DOHH2 (cell line): ENCODE data around the gene SFXN5.

Experiments
- H3F3A ChIP-seq: fragments of 200-600 bp; sonication (generic), shearing (Covaris generic); 2 replicates; pipeline ENCODE4 v1.6.0; 2016; ENCODE audit warnings: antibody characterized with exemption, mild to moderate bottlenecking; ENCODE audit not compliant: control insufficient read depth, insufficient read depth
- H3K27ac ChIP-seq: fragments of 200-600 bp; sonication (generic); 2 replicates; pipeline ENCODE4 v1.5.1; 2014; ENCODE audit warnings: low read depth, mild to moderate bottlenecking, low read length, moderate library complexity
- H3K27me3 ChIP-seq: fragments of 200-600 bp; sonication (generic); 2 replicates; pipeline ENCODE4 v1.6.1; 2014; ENCODE audit warnings: mild to moderate bottlenecking, low read length, mixed read lengths; ENCODE audit not compliant: control insufficient read depth
- H3K36me3 ChIP-seq: fragments of 200-600 bp; sonication (generic); 2 replicates; pipeline ENCODE4 v1.6.1; 2014; ENCODE audit warnings: mild to moderate bottlenecking, low read length, moderate library complexity, mixed read lengths; ENCODE audit not compliant: control insufficient read depth
- H3K4me1 ChIP-seq: fragments of 200-600 bp; sonication (generic); 2 replicates; pipeline ENCODE4 v1.6.1; 2014; ENCODE audit warnings: mild to moderate bottlenecking, low read length, mixed read lengths; ENCODE audit not compliant: control insufficient read depth
- H3K4me2 ChIP-seq: fragments of 200-600 bp; sonication (generic); 2 replicates; pipeline ENCODE4 v1.6.0; 2014; ENCODE audit warnings: mild to moderate bottlenecking, low read length, moderate library complexity
- H3K4me3 ChIP-seq: fragments of 200-600 bp; sonication (generic); 2 replicates; pipeline ENCODE4 v1.5.1; 2014; ENCODE audit warnings: mild to moderate bottlenecking, low read length, mixed read lengths
- H3K79me2 ChIP-seq: fragments of 200-600 bp; sonication (generic); 2 replicates; pipeline ENCODE4 v1.6.1; 2014; ENCODE audit warnings: mild to moderate bottlenecking, low read length, mixed read lengths; ENCODE audit not compliant: control insufficient read depth
- H3K9me2 ChIP-seq: fragments of 200-600 bp; sonication (generic); replicated peaks from 2 replicates; pipeline ENCODE4 v1.6.1; 2014; ENCODE audit warnings: mild to moderate bottlenecking, low read length, mixed read lengths; ENCODE audit not compliant: control insufficient read depth
- H3K9me3 ChIP-seq: fragments of 200-600 bp; sonication (generic); 2 replicates; pipeline ENCODE4 v1.6.1; 2014; ENCODE audit warnings: antibody characterized with exemption, low read length, mixed read lengths; ENCODE audit not compliant: control insufficient read depth, insufficient read depth
- H4K20me1 ChIP-seq: fragments of 200-600 bp; sonication (generic); 2 replicates; pipeline ENCODE4 v1.6.0; 2014; ENCODE audit warnings: low read depth, mild to moderate bottlenecking, antibody characterized with exemption, low read length, moderate library complexity; ENCODE audit not compliant: control insufficient read depth, insufficient read depth
- EZH2phosphoT487 ChIP-seq: fragments of 200-600 bp; sonication (generic); IDR thresholded peaks from 2 replicates; pipeline ENCODE4 v1.6.1; 2017; ENCODE audit warnings: borderline replicate concordance, mild to moderate bottlenecking, antibody characterized with exemption, low read length, moderate library complexity, mixed read lengths
- TF ChIP-seq, protein P1 (sequence below): fragments of 200-600 bp; sonication (generic); IDR thresholded peaks from one replicate; pipeline ENCODE4 v1.5.1; 2014; ENCODE audit warnings: antibody characterized with exemption, mild to moderate bottlenecking, low read depth, low read length; ENCODE audit not compliant: poor library complexity, severe bottlenecking

SFXN5 gene

DNA sequence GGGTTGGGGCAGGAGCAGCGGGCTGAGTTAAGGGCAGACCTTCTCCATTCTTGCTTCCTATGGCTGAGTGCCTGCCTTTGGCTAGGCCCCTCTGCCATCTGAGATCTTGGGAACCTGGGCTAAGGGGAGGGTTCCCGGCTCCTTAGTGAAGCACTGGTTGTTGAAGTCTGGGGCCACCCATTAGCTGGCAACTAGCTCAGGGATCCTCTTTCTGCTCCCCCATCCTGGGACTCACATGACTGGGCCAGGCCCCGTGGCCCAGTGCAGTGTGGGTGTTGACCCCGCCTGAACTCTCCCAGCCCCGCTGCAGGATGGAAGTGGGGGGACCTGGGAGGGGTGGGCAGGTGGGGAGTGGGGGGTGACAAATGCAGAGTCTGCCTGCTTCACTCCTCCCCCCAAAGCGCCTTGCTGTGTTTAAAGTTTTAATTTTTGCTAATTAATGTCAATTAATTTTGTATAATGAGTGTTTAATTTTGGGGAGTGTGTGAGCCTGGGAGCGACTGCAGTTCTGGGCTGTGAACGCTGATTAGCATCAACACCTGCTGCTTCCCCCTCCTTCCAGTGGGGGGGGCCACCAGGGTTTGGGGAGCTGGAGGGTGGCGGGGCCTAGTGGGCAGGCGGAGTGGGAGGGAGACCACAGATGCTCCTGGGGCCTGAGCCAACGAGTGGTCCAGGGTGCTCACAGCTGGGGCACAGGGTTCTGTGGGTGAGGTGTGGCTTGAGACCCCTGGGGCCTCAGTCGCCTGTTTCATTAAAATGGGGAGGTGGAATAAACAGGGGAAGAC, 99.0 kb downstream of the SFXN5 start:
- Histone ChIP-seq H3K9me3 (no peaks in the 10 kb centered on the region), H3K79me2 (no peaks in the 10 kb centered on the region), H3K4me3 (no peak overlapping the region), H4K20me1 (0 out of 2 replicates have a peak, but pooled peaks cover 3% of the 10 kb centered on the region), H3K27me3 (no peaks in the 10 kb centered on the region), H3K27ac (no peak overlapping the region), H3K4me1 (no peaks in the 10 kb centered on the region), H3K4me2 (no peak overlapping the region), H3K36me3 (no peaks in the 10 kb centered on the region), H3F3A (no peaks in the 10 kb centered on the region), H3K9me2 (no peaks in the 10 kb centered on the region)
- TF ChIP-seq EZH2phosphoT487 = no peak
- TF ChIP-seq, protein P1, sequence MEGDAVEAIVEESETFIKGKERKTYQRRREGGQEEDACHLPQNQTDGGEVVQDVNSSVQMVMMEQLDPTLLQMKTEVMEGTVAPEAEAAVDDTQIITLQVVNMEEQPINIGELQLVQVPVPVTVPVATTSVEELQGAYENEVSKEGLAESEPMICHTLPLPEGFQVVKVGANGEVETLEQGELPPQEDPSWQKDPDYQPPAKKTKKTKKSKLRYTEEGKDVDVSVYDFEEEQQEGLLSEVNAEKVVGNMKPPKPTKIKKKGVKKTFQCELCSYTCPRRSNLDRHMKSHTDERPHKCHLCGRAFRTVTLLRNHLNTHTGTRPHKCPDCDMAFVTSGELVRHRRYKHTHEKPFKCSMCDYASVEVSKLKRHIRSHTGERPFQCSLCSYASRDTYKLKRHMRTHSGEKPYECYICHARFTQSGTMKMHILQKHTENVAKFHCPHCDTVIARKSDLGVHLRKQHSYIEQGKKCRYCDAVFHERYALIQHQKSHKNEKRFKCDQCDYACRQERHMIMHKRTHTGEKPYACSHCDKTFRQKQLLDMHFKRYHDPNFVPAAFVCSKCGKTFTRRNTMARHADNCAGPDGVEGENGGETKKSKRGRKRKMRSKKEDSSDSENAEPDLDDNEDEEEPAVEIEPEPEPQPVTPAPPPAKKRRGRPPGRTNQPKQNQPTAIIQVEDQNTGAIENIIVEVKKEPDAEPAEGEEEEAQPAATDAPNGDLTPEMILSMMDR = no peak

DNA sequence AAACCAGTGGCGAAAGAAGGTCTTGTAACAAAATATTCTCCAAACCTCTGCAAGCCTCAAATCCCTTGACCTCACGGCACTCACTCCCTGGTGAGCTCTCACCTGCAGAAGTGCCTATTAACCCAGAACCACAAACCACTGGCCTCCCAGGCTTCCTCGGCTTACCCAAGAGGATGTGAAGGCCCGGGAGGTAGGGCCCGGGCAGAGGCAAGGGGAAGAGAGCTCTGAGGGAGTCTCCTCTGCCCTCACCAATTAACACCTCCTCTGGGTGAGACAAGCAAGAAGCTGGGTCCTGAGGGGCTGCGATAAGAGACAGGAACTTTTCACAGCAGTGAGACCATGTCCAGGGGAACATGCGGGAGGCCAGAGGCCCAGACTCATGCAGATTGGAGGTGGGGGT, 100.5 kb downstream of the SFXN5 start:
- Histone ChIP-seq H3K27me3 (no peaks in the 10 kb centered on the region), H3K4me3 (no peak overlapping the region), H3K9me3 (no peaks in the 10 kb centered on the region), H3K27ac (no peak overlapping the region), H3K4me2 (no peak overlapping the region), H3F3A (no peaks in the 10 kb centered on the region), H3K36me3 (no peaks in the 10 kb centered on the region), H3K4me1 (no peaks in the 10 kb centered on the region), H3K79me2 (no peaks in the 10 kb centered on the region), H3K9me2 (no peaks in the 10 kb centered on the region), H4K20me1 (0 out of 2 replicates have a peak, but pooled peaks cover 3% of the 10 kb centered on the region)
- TF ChIP-seq EZH2phosphoT487 = no peak
- TF ChIP-seq, protein P1 = no peak

DNA sequence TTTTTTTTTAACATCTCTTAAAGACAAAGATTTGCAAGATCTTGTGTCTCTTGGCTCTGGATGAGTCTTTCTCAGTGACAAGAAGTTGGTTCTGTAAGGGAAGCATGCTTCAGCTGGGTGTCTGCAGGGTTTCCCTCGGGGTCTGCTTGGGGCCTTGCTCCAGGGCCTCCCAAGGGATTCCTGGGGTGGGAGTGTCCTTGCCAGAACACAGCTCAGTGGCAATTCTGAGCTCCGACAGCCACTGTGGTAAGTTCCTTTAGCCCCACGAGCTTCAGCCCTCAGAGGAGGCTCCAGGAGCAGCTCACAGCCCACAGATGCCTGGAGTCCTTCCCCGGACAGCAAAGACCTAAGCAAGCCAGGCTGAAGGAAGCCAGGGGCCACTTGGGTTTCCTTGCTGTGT, 101.8 kb downstream of the SFXN5 start:
- Histone ChIP-seq H3K27me3 (no peaks in the 10 kb centered on the region), H3K36me3 (no peaks in the 10 kb centered on the region), H4K20me1 (0 out of 2 replicates have a peak, but pooled peaks cover 3% of the 10 kb centered on the region), H3K4me1 (no peaks in the 10 kb centered on the region), H3K4me2 (no peak overlapping the region), H3K9me2 (no peaks in the 10 kb centered on the region), H3F3A (no peaks in the 10 kb centered on the region), H3K9me3 (no peaks in the 10 kb centered on the region), H3K79me2 (no peaks in the 10 kb centered on the region), H3K27ac (no peak overlapping the region), H3K4me3 (no peak overlapping the region)
- TF ChIP-seq EZH2phosphoT487 = no peak
- TF ChIP-seq, protein P1 = no peak
